Measurements from ENCODE around the gene GSTA1.
"Not testable (repeated sequence)": the region's sequence is repeated elsewhere in the genome, so short reads cannot be mapped to it uniquely, and the experiment has no call there.

GSTA1 gene

GRCh38 chr6:52828621-52829020 is 25.0 kb upstream of the GSTA1 start:
- H3K4me1 ChIP-seq (ENCODE audit: control insufficient read depth in 1 of 2, insufficient read depth in 2 of 2, low read length in 2 of 2); H3K27me3 ChIP-seq (ENCODE audit: control insufficient read depth in 1 of 2, insufficient read depth in 2 of 2, low read length in 2 of 2); H3K27ac ChIP-seq (ENCODE audit: low read depth, low read length); H3K9me3 ChIP-seq (ENCODE audit: control insufficient read depth in 1 of 2, low read length in 2 of 2); H3K36me3 ChIP-seq (ENCODE audit: control insufficient read depth in 1 of 2, insufficient read depth in 2 of 2, low read length in 2 of 2); H3K9ac ChIP-seq (ENCODE audit: low read depth in 1 of 2, low read length in 2 of 2); H3K4me3 ChIP-seq (ENCODE audit: low read depth in 1 of 2, low read length in 2 of 2): not testable (repeated sequence)

GRCh38 chr6:52827073-52827783 is 23.6 kb upstream of the GSTA1 start:
- H3K36me3 ChIP-seq (ENCODE audit: control insufficient read depth in 1 of 2, insufficient read depth in 2 of 2, low read length in 2 of 2); H3K27ac ChIP-seq (ENCODE audit: low read depth, low read length); H3K27me3 ChIP-seq (ENCODE audit: control insufficient read depth in 1 of 2, insufficient read depth in 2 of 2, low read length in 2 of 2); H3K9me3 ChIP-seq (ENCODE audit: control insufficient read depth in 1 of 2, low read length in 2 of 2); H3K4me3 ChIP-seq (ENCODE audit: low read depth in 1 of 2, low read length in 2 of 2); H3K9ac ChIP-seq (ENCODE audit: low read depth in 1 of 2, low read length in 2 of 2); H3K4me1 ChIP-seq (ENCODE audit: control insufficient read depth in 1 of 2, insufficient read depth in 2 of 2, low read length in 2 of 2): not testable (repeated sequence)

- Histone ChIP-seq H3K9ac (ENCODE audit: low read depth in 1 of 2, low read length in 2 of 2) (no peak overlapping the region), H3K4me1 (ENCODE audit: control insufficient read depth in 1 of 2, insufficient read depth in 2 of 2, low read length in 2 of 2) (no peaks in the 10 kb centered on the region), H3K27me3 (ENCODE audit: control insufficient read depth in 1 of 2, insufficient read depth in 2 of 2, low read length in 2 of 2) (no peaks in the 10 kb centered on the region), H3K27ac (ENCODE audit: low read depth, low read length) (no peak overlapping the region), H3K4me3 (ENCODE audit: low read depth in 1 of 2, low read length in 2 of 2) (no peak overlapping the region), H3K36me3 (ENCODE audit: control insufficient read depth in 1 of 2, insufficient read depth in 2 of 2, low read length in 2 of 2) (no peaks in the 10 kb centered on the region), H3K9me3 (ENCODE audit: control insufficient read depth in 1 of 2, low read length in 2 of 2) (no peaks in the 10 kb centered on the region)
These were observed 22.9 kb upstream of the GSTA1 start for GRCh38 chr6:52826513-52826912.

- not testable (repeated sequence) for H3K27ac ChIP-seq (ENCODE audit: low read depth, low read length); H3K9me3 ChIP-seq (ENCODE audit: control insufficient read depth in 1 of 2, low read length in 2 of 2); H3K36me3 ChIP-seq (ENCODE audit: control insufficient read depth in 1 of 2, insufficient read depth in 2 of 2, low read length in 2 of 2); H3K27me3 ChIP-seq (ENCODE audit: control insufficient read depth in 1 of 2, insufficient read depth in 2 of 2, low read length in 2 of 2); H3K4me3 ChIP-seq (ENCODE audit: low read depth in 1 of 2, low read length in 2 of 2); H3K4me1 ChIP-seq (ENCODE audit: control insufficient read depth in 1 of 2, insufficient read depth in 2 of 2, low read length in 2 of 2); H3K9ac ChIP-seq (ENCODE audit: low read depth in 1 of 2, low read length in 2 of 2)
These were observed 22.4 kb upstream of the GSTA1 start for GRCh38 chr6:52825900-52826459.

- H3K4me1 ChIP-seq (ENCODE audit: control insufficient read depth in 1 of 2, insufficient read depth in 2 of 2, low read length in 2 of 2); H3K27me3 ChIP-seq (ENCODE audit: control insufficient read depth in 1 of 2, insufficient read depth in 2 of 2, low read length in 2 of 2); H3K36me3 ChIP-seq (ENCODE audit: control insufficient read depth in 1 of 2, insufficient read depth in 2 of 2, low read length in 2 of 2); H3K9ac ChIP-seq (ENCODE audit: low read depth in 1 of 2, low read length in 2 of 2); H3K4me3 ChIP-seq (ENCODE audit: low read depth in 1 of 2, low read length in 2 of 2); H3K27ac ChIP-seq (ENCODE audit: low read depth, low read length); H3K9me3 ChIP-seq (ENCODE audit: control insufficient read depth in 1 of 2, low read length in 2 of 2): not testable (repeated sequence)
These were observed 21.7 kb upstream of the GSTA1 start for GRCh38 chr6:52825270-52825793.

- Histone ChIP-seq H3K4me1 (ENCODE audit: control insufficient read depth in 1 of 2, insufficient read depth in 2 of 2, low read length in 2 of 2) (peaks cover 0 to 4% of the 10 kb centered on the region in 2 donors), H3K9ac (ENCODE audit: low read depth in 1 of 2, low read length in 2 of 2) (no peak overlapping the region), H3K36me3 (ENCODE audit: control insufficient read depth in 1 of 2, insufficient read depth in 2 of 2, low read length in 2 of 2) (no peaks in the 10 kb centered on the region), H3K27me3 (ENCODE audit: control insufficient read depth in 1 of 2, insufficient read depth in 2 of 2, low read length in 2 of 2) (no peaks in the 10 kb centered on the region), H3K4me3 (ENCODE audit: low read depth in 1 of 2, low read length in 2 of 2) (no peak overlapping the region), H3K9me3 (ENCODE audit: control insufficient read depth in 1 of 2, low read length in 2 of 2) (peaks cover 0 to 2% of the 10 kb centered on the region in 2 donors), H3K27ac (ENCODE audit: low read depth, low read length) (no peak overlapping the region)
These were observed 18.2 kb upstream of the GSTA1 start for GRCh38 chr6:52821842-52822241.

GRCh38 chr6:52820198-52820597 is 16.6 kb upstream of the GSTA1 start:
- Histone ChIP-seq H3K9ac (ENCODE audit: low read depth in 1 of 2, low read length in 2 of 2) (no peak overlapping the region), H3K27me3 (ENCODE audit: control insufficient read depth in 1 of 2, insufficient read depth in 2 of 2, low read length in 2 of 2) (no peaks in the 10 kb centered on the region), H3K27ac (ENCODE audit: low read depth, low read length) (no peak overlapping the region), H3K36me3 (ENCODE audit: control insufficient read depth in 1 of 2, insufficient read depth in 2 of 2, low read length in 2 of 2) (no peaks in the 10 kb centered on the region), H3K4me1 (ENCODE audit: control insufficient read depth in 1 of 2, insufficient read depth in 2 of 2, low read length in 2 of 2) (peaks cover 0 to 4% of the 10 kb centered on the region in 2 donors), H3K9me3 (ENCODE audit: control insufficient read depth in 1 of 2, low read length in 2 of 2) (peaks cover 0 to 2% of the 10 kb centered on the region in 2 donors), H3K4me3 (ENCODE audit: low read depth in 1 of 2, low read length in 2 of 2) (no peak overlapping the region)

- no peaks in the 10 kb centered on the region for H3K9me3 ChIP-seq (ENCODE audit: control insufficient read depth in 1 of 2, low read length in 2 of 2)
- no peak overlapping the region for H3K4me3 ChIP-seq (ENCODE audit: low read depth in 1 of 2, low read length in 2 of 2)
- no peaks in the 10 kb centered on the region for H3K27me3 ChIP-seq (ENCODE audit: control insufficient read depth in 1 of 2, insufficient read depth in 2 of 2, low read length in 2 of 2)
- peaks cover 0 to 4% of the 10 kb centered on the region in 2 donors for H3K4me1 ChIP-seq (ENCODE audit: control insufficient read depth in 1 of 2, insufficient read depth in 2 of 2, low read length in 2 of 2)
- H3K36me3 ChIP-seq (ENCODE audit: control insufficient read depth in 1 of 2, insufficient read depth in 2 of 2, low read length in 2 of 2), result no peaks in the 10 kb centered on the region
- H3K9ac ChIP-seq (ENCODE audit: low read depth in 1 of 2, low read length in 2 of 2), result no peak overlapping the region
- H3K27ac ChIP-seq (ENCODE audit: low read depth, low read length), result no peak overlapping the region
These were observed 11.8 kb upstream of the GSTA1 start for GRCh38 chr6:52815167-52816092.

- H3K4me1 ChIP-seq (ENCODE audit: control insufficient read depth in 1 of 2, insufficient read depth in 2 of 2, low read length in 2 of 2); H3K4me3 ChIP-seq (ENCODE audit: low read depth in 1 of 2, low read length in 2 of 2); H3K36me3 ChIP-seq (ENCODE audit: control insufficient read depth in 1 of 2, insufficient read depth in 2 of 2, low read length in 2 of 2); H3K9ac ChIP-seq (ENCODE audit: low read depth in 1 of 2, low read length in 2 of 2); H3K27ac ChIP-seq (ENCODE audit: low read depth, low read length); H3K9me3 ChIP-seq (ENCODE audit: control insufficient read depth in 1 of 2, low read length in 2 of 2); H3K27me3 ChIP-seq (ENCODE audit: control insufficient read depth in 1 of 2, insufficient read depth in 2 of 2, low read length in 2 of 2): not testable (repeated sequence)
These were observed 10.9 kb upstream of the GSTA1 start for GRCh38 chr6:52814545-52814944.

GRCh38 chr6:52809777-52810176 is 6.2 kb upstream of the GSTA1 start:
- H3K9ac ChIP-seq (ENCODE audit: low read depth in 1 of 2, low read length in 2 of 2); H3K4me3 ChIP-seq (ENCODE audit: low read depth in 1 of 2, low read length in 2 of 2); H3K36me3 ChIP-seq (ENCODE audit: control insufficient read depth in 1 of 2, insufficient read depth in 2 of 2, low read length in 2 of 2): not testable (repeated sequence)

More at GRCh38 chr6:52809777-52810176, 6.2 kb upstream of the GSTA1 start:
- not testable (repeated sequence) for H3K4me1 ChIP-seq (ENCODE audit: control insufficient read depth in 1 of 2, insufficient read depth in 2 of 2, low read length in 2 of 2); H3K27ac ChIP-seq (ENCODE audit: low read depth, low read length); H3K27me3 ChIP-seq (ENCODE audit: control insufficient read depth in 1 of 2, insufficient read depth in 2 of 2, low read length in 2 of 2); H3K9me3 ChIP-seq (ENCODE audit: control insufficient read depth in 1 of 2, low read length in 2 of 2)

Measured in duodenal mucosa (tissue), 2 donors.